SK-N-SH (cell line): Measurements from ENCODE around the gene CIC. TPM values are rescaled to one million over a fixed set of nuclear protein-coding genes. Genes with fewer than 3 reads are reported as not detected.
"Not testable (repeated sequence)": the region's sequence is repeated elsewhere in the genome, so short reads cannot be mapped to it uniquely, and the experiment has no call there.

Experiments used
- CTCF ChIA-PET: fragments of 300-600, 350-600 bp; formaldehyde crosslinking; extraction: SDS; loops from one replicate; lab custom pipeline; 2021; lab: Yijun Ruan, JAX
- POLR2A ChIA-PET: fragments of 350-600 bp; sonication (Branson Sonifier 250); formaldehyde crosslinking; extraction: SDS; loops from one replicate; lab custom pipeline; 2020; ENCODE audit warnings: antibody characterized with exemption, inconsistent platforms; lab: Yijun Ruan, JAX
- DNase-seq: peaks from one replicate; pipeline ENCODE4 v3.0.0; 2012
- H2AFZ ChIP-seq: fragments of 200-600 bp; sonication (generic); 2 replicates; pipeline ENCODE4 v1.8.1; 2016; ENCODE audit warnings: antibody characterized with exemption, mild to moderate bottlenecking, low read depth
- H3F3A ChIP-seq: fragments of 200-600 bp; sonication (generic); replicated peaks from 2 replicates; pipeline ENCODE3; 2016; ENCODE audit warnings: antibody characterized with exemption, mild to moderate bottlenecking; ENCODE audit not compliant: insufficient read depth
- H3K27ac ChIP-seq, 2 experiments: fragments of 200-500 bp in 1 of 2; fragments of 200-600 bp in 1 of 2; sonication (Bioruptor generic) in 1 of 2; sonication (generic), shearing (Covaris generic) in 1 of 2; 2 replicates each; pipeline versions ENCODE4 v1.5.1 to v1.6.1; 2014 to 2016; ENCODE audit warnings: low read depth in 2 of 2, inconsistent platforms in 1 of 2, low read length in 1 of 2, mild to moderate bottlenecking in 1 of 2, mixed read lengths in 1 of 2
- H3K27me3 ChIP-seq: fragments of 200-600 bp; sonication (generic), shearing (Covaris generic); 2 replicates; pipeline ENCODE4 v1.6.1; 2016; ENCODE audit warnings: mixed run types; ENCODE audit not compliant: insufficient read depth
- H3K36me3 ChIP-seq, 2 experiments: fragments of 200-500 bp in 1 of 2; fragments of 200-600 bp in 1 of 2; sonication (Bioruptor generic) in 1 of 2; sonication (generic) in 1 of 2; replicated peaks in 1 of 2; 2 replicates each; pipeline versions ENCODE3 to v1.5.1; 2014 to 2016; ENCODE audit warnings: low read length in 1 of 2, mild to moderate bottlenecking in 1 of 2; ENCODE audit not compliant: insufficient read depth in 2 of 2, control insufficient read depth in 1 of 2
- H3K4me1 ChIP-seq, 2 experiments: fragments of 200-500 bp in 1 of 2; fragments of 200-600 bp in 1 of 2; sonication (Bioruptor generic) in 1 of 2; sonication (generic), shearing (Covaris generic) in 1 of 2; 2 replicates each; pipeline versions ENCODE4 v1.5.1 to v1.6.1; 2014 to 2016; ENCODE audit warnings: low read depth in 1 of 2, low read length in 1 of 2, mixed run types in 1 of 2; ENCODE audit not compliant: insufficient read depth in 2 of 2, control insufficient read depth in 1 of 2
- H3K4me2 ChIP-seq: fragments of 200-600 bp; sonication (generic), shearing (Covaris generic); 2 replicates; pipeline ENCODE4 v1.6.1; 2017; ENCODE audit warnings: mixed run types
- H3K4me3 ChIP-seq, 2 experiments: fragments of 200-500 bp in 1 of 2; fragments of 200-600 bp in 1 of 2; sonication (Bioruptor generic) in 1 of 2; sonication (generic), shearing (Covaris generic) in 1 of 2; 2 replicates each; pipeline versions ENCODE4 v1.5.1 to v1.8.1; 2014 to 2016; ENCODE audit warnings: low read depth in 2 of 2, inconsistent platforms in 1 of 2, low read length in 1 of 2, mild to moderate bottlenecking in 1 of 2, mixed read lengths in 1 of 2, moderate library complexity in 1 of 2
- H3K79me2 ChIP-seq: fragments of 200-600 bp; sonication (generic); 2 replicates; pipeline ENCODE4 v1.8.1; 2017; ENCODE audit warnings: mild to moderate bottlenecking; ENCODE audit not compliant: insufficient read depth
- H3K9ac ChIP-seq: fragments of 200-600 bp; sonication (generic); 2 replicates; pipeline ENCODE4 v1.6.1; 2017; ENCODE audit warnings: mixed run types
- H3K9me2 ChIP-seq: fragments of 200-600 bp; sonication (generic); 2 replicates; pipeline ENCODE4 v1.6.1; 2017; ENCODE audit warnings: mixed run types
- H3K9me3 ChIP-seq: fragments of 200-600 bp; sonication (generic); 2 replicates; pipeline ENCODE4 v1.6.1; 2017; ENCODE audit warnings: mixed run types, mild to moderate bottlenecking, moderate library complexity
- H4K20me1 ChIP-seq: fragments of 200-600 bp; sonication (generic); 2 replicates; pipeline ENCODE4 v1.6.1; 2017; ENCODE audit warnings: mild to moderate bottlenecking, mixed run types; ENCODE audit not compliant: insufficient read depth
- FOSL2 ChIP-seq: IDR thresholded peaks from 2 replicates; pipeline ENCODE4 v1.4.0; 2012; ENCODE audit warnings: low read depth, mild to moderate bottlenecking, moderate library complexity, borderline replicate concordance
- GATA2 ChIP-seq: sonication (generic); formaldehyde crosslinking; IDR thresholded peaks from 2 replicates; pipeline ENCODE4 v1.5.0; 2020; ENCODE audit warnings: mild to moderate bottlenecking, missing genetic modification reagents
- RXRA ChIP-seq: IDR thresholded peaks from 2 replicates; pipeline ENCODE4 v1.4.0; 2012; ENCODE audit warnings: low read depth, mild to moderate bottlenecking, borderline replicate concordance
- SMC3 ChIP-seq: IDR thresholded peaks from 2 replicates; pipeline ENCODE4 v1.6.1; 2012; ENCODE audit warnings: low read depth, low read length, improper control_type of control experiment
- TCF12 ChIP-seq: IDR thresholded peaks from 2 replicates; pipeline ENCODE4 v1.4.0; 2012
- TEAD4 ChIP-seq: IDR thresholded peaks from 2 replicates; pipeline ENCODE4 v1.4.0; 2012; ENCODE audit warnings: mild to moderate bottlenecking, borderline replicate concordance; ENCODE audit not compliant: insufficient read depth
- WGBS: methylation state at CpG from one replicate; pipeline ENCODE4 v1.1.6; 2017; ENCODE audit warnings: low lambda C conversion rate; 5-methylcytosine and 5-hydroxymethylcytosine counted together
- polyA plus RNA-seq, 3 experiments: library from polyadenylated mRNA; depleted of rRNA; stranded (reverse); fragments of >200 nt; gene quantifications; 2 replicates each; pipeline ENCODE4 v1.2.3, GENCODE V29; 2012
- TF ChIP-seq, protein P1 (sequence below): IDR thresholded peaks from 2 replicates; pipeline ENCODE4; 2012
- TF ChIP-seq, protein P2 (sequence below): fragments of 150-350 bp; IDR thresholded peaks from 2 replicates; pipeline ENCODE4 v1.6.1; 2016; ENCODE audit warnings: mild to moderate bottlenecking, low read depth, low read length

CIC gene
- polyA plus RNA-seq, 1 of the 3 experiments (the other 2 are of a cell fraction): 16.9 TPM

DNA sequence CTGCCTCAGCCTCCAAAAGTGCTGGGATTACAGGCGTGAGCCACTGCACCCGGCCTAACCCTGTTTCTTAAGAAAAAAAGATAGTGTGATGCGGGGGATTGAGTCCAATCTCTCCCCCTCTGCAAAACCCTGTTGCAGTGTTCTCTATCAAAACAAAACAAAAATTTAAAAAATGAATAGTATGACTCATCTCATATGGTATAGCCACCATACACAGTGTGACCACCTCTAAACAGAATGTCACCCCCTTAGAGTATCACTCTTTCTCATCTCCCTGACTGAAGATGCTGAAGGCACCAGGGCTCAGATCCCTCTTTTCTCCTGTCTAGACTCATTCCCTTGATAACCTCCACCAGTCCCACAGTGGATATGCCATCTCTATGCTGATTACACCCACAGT, 7.3 kb upstream of the CIC start:
- H3K36me3 ChIP-seq: no peaks in the 10 kb centered on the region
- no peaks in the 10 kb centered on the region for H4K20me1 ChIP-seq
- H3F3A ChIP-seq: peaks cover 5% of the 10 kb centered on the region
- no peak for TF ChIP-seq TCF12
- TF ChIP-seq, protein P1, sequence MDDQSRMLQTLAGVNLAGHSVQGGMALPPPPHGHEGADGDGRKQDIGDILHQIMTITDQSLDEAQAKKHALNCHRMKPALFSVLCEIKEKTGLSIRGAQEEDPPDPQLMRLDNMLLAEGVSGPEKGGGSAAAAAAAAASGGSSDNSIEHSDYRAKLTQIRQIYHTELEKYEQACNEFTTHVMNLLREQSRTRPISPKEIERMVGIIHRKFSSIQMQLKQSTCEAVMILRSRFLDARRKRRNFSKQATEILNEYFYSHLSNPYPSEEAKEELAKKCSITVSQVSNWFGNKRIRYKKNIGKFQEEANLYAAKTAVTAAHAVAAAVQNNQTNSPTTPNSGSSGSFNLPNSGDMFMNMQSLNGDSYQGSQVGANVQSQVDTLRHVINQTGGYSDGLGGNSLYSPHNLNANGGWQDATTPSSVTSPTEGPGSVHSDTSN: no peak
- TF ChIP-seq RXRA: no peak
- TF ChIP-seq SMC3: no peak
- no peak for TF ChIP-seq GATA2
- no peak for TF ChIP-seq FOSL2
- no peak for TF ChIP-seq TEAD4
- TF ChIP-seq, protein P2, sequence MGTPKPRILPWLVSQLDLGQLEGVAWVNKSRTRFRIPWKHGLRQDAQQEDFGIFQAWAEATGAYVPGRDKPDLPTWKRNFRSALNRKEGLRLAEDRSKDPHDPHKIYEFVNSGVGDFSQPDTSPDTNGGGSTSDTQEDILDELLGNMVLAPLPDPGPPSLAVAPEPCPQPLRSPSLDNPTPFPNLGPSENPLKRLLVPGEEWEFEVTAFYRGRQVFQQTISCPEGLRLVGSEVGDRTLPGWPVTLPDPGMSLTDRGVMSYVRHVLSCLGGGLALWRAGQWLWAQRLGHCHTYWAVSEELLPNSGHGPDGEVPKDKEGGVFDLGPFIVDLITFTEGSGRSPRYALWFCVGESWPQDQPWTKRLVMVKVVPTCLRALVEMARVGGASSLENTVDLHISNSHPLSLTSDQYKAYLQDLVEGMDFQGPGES: no peak
- CTCF ChIA-PET: interaction anchor here (1.2 to 1.6 kb wide), 2 partner anchors 18 kb away, joined by 4 to 5 read pairs; no protein-coding TSS in a partner anchor
- H3K27ac ChIP-seq: no peak overlapping the region
- H3K4me3 ChIP-seq: no peak overlapping the region
- H3K27me3 ChIP-seq: no peaks in the 10 kb centered on the region
- H3K9me2 ChIP-seq: no peaks in the 10 kb centered on the region
- POLR2A ChIA-PET: interaction anchor here (1.6 kb wide), 1 partner anchor 15 kb away, joined by 3 read pairs; no protein-coding TSS in a partner anchor
- H3K9ac ChIP-seq: no peak overlapping the region
- WGBS: 91% methylated on average over 3 of the region's 3 CpGs
- H3K9me3 ChIP-seq: no peaks in the 10 kb centered on the region
- H3K4me1 ChIP-seq: no peaks in the 10 kb centered on the region
- no peaks in the 10 kb centered on the region for H3K79me2 ChIP-seq
- no peak overlapping the region for H3K4me2 ChIP-seq
- no peak overlapping the region for H2AFZ ChIP-seq
- no peak for DNase-seq

DNA sequence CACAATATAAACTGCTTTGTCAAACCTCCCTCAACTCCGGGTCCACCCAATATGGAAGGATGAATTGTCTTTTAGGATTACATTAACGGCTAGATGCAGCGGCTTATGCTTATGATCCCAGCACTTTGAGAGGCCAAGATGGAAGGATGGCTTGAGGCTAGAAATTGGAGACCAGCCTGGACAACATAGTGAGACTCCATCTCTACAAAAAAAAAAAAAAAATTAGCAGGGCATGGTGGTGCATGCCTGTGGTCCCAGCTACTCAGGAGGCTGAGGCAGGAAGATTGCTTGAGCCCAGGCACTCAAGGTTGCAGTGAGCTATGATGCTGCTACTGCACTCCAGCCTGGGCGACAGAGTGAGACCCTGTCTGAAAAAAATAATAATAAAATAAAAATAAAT, 2.9 kb upstream of the CIC start:
- H3K36me3 ChIP-seq, H4K20me1 ChIP-seq, H3K9me3 ChIP-seq, H3K27me3 ChIP-seq, H3F3A ChIP-seq, H3K4me3 ChIP-seq, H3K4me2 ChIP-seq, DNase-seq, H3K9ac ChIP-seq, H3K27ac ChIP-seq, H2AFZ ChIP-seq, POLR2A ChIA-PET, H3K9me2 ChIP-seq, CTCF ChIA-PET: not testable (repeated sequence)
- 91% methylated on average over 4 of the region's 4 CpGs for WGBS
- Histone ChIP-seq H3K4me1 (peaks cover 8 to 22% of the 10 kb centered on the region in 2 experiments; a peak in 3 of 4 replicates), H3K79me2 (peaks cover 18% of the 10 kb centered on the region)

DNA sequence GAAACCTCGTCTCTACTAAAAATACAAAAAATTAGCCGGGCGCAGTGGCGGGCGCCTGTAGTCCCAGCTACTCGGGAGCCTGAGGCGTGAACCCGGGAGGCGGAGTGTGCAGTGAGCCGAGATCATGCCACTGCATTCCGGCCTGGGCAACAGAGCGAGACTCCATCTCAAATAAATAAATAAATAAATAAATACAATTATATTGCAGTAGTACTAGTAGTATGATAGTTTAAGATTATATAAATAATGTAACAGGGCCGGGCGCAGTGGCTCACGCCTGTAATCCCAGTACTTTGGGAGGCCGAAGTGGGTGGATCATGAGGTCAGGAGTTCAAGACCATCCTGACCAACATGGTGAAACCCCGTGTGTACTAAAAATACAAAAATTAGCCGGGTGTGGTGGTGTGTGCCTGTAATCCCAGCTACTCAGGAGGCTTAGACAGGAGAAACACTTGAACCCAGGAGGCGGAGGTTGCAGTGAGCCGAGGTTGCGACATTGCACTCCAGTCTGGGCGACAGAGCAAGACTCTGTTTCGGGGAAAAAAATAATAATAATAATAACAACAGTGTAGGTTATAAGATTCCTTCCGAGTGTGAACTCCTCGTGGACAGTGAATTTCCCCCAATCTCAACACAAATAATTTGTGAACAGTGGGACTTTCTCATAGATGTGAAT, 2.0 kb upstream of the CIC start:
- H3K36me3 ChIP-seq, H3K9me2 ChIP-seq, H3F3A ChIP-seq, H3K9me3 ChIP-seq, DNase-seq, H3K4me3 ChIP-seq, H3K27me3 ChIP-seq, H3K9ac ChIP-seq, H4K20me1 ChIP-seq, POLR2A ChIA-PET: not testable (repeated sequence)
- H2AFZ ChIP-seq: 0 out of 2 replicates have a peak overlapping the region, but pooled peaks have one; percentile 66
- H3K27ac ChIP-seq: peak overlapping the region in 1 of 2 experiments; percentile 92; a peak in 3 of 4 replicates
- H3K79me2 ChIP-seq: peaks cover 27% of the 10 kb centered on the region
- peaks cover 13 to 29% of the 10 kb centered on the region in 2 experiments; a peak in 3 of 4 replicates for H3K4me1 ChIP-seq
- WGBS: 96% methylated on average over 25 of the region's 25 CpGs
- CTCF ChIA-PET: interaction anchor here (0.9 kb wide), 1 partner anchor 12 kb away, joined by 3 read pairs; no protein-coding TSS in a partner anchor
- peak overlapping the region; percentile 84 for H3K4me2 ChIP-seq
